Testis (tissue), 3 donors: Measurements from ENCODE around the gene LRP8. TPM values are rescaled to one million over a fixed set of nuclear protein-coding genes. Genes with fewer than 3 reads are reported as not detected.

Experiments
- DNase-seq: peaks from one replicate; pipeline ENCODE4 v3.0.0-alpha.2; 2019
- H3K27ac ChIP-seq, 2 donors: fragments of 200-600 bp; sonication (generic); one replicate each; pipeline ENCODE4 v1.5.1; 2019
- H3K27me3 ChIP-seq: fragments of 200-600 bp; sonication (generic); one replicate; pipeline ENCODE4 v1.5.1; 2019
- H3K36me3 ChIP-seq: fragments of 200-600 bp; sonication (generic); one replicate; pipeline ENCODE4 v1.5.1; 2017; ENCODE audit warnings: low read depth; ENCODE audit errors: missing control alignments
- H3K4me1 ChIP-seq: fragments of 200-600 bp; sonication (generic); one replicate; pipeline ENCODE4 v1.5.1; 2019
- H3K4me3 ChIP-seq, 2 donors: fragments of 200-600 bp; sonication (generic); one replicate each; pipeline ENCODE4 v1.5.1; 2017 to 2019
- H3K9me3 ChIP-seq: fragments of 200-600 bp; sonication (generic); one replicate; pipeline ENCODE4 v1.5.1; 2017
- CTCF ChIP-seq, 3 experiments: fragments of 450-650 bp in 2 of 3; fragments of 200-600 bp in 1 of 3; sonication (generic) in 1 of 3; IDR thresholded peaks; one replicate each; pipeline ENCODE4 v1.5.1; 2016 to 2019; ENCODE audit warnings: antibody characterized with exemption in 3 of 3, mild to moderate bottlenecking in 2 of 3, moderate library complexity in 1 of 3
- POLR2A ChIP-seq: fragments of 450-650 bp; IDR thresholded peaks from one replicate; pipeline ENCODE4 v1.6.1; 2017; ENCODE audit warnings: antibody characterized with exemption, mild to moderate bottlenecking, moderate library complexity
- WGBS, 2 donors: methylation state at CpG; one replicate each; pipeline ENCODE4 v1.1.5; 2018; 5-methylcytosine and 5-hydroxymethylcytosine counted together
- intact Hi-C: fragments of 100-400 bp; cut with DNase I; formaldehyde crosslinking; loops from one replicate; pipeline ENCODE4 v1.15.1; 2023; ENCODE audit warnings: low total_unique reads
- polyA plus RNA-seq: library from polyadenylated mRNA; stranded (reverse); fragments of 350-450 nt; fragmentation: Illumina TruSeq; extraction: RNeasy Lipid Tissue Mini Kit (QIAGEN cat#74804); gene quantifications from one replicate; pipeline ENCODE4 v1.2.3, GENCODE V29; 2014; ENCODE audit warnings: low read depth, low replicate concordance; ENCODE audit not compliant: insufficient read depth
- total RNA-seq, 2 donors: library from RNA; depleted of rRNA; stranded (reverse); fragments of >200 nt; gene quantifications; one replicate each; pipeline ENCODE4 v1.2.3, GENCODE V29; 2016

The LRP8 gene
- total and polyA plus RNA-seq, 3 donors from 2014 or later = 64.3 to 253 (median 223) TPM

- Histone ChIP-seq H3K27ac (peak within 1 kb of the TSS; percentile 78 to 79), H3K27me3 (no peaks in the 10 kb centered on the region), H3K9me3 (no peaks in the 10 kb centered on the region), H3K4me1 (peaks cover 10% of the 10 kb centered on the region), H3K4me3 (peak within 1 kb of the TSS; percentile 90 to 99), H3K36me3 (no peaks in the 10 kb centered on the region)
- peak; percentile 96 for DNase-seq
- TF ChIP-seq POLR2A (no peak), CTCF (IDR thresholded peaks at IDR 0.05) (no peak)
- WGBS, 2 donors = 3 to 8% methylated on average over 31 to 64 of the region's 64 CpGs
- intact Hi-C loops = no loop called here
Observed at GRCh38 chr1:53238197-53239155, 89.4 kb downstream of the LRP8 start, which contains the start of gene MAGOH. Gene MAGOH (minus strand): TSS chr1:53238518. CDS start chr1:53238448, 70 bp downstream.

- H3K4me1 ChIP-seq = peaks cover 10% of the 10 kb centered on the region
- DNase-seq = no peak
- H3K36me3 ChIP-seq = no peaks in the 10 kb centered on the region
- TF ChIP-seq POLR2A (no peak), CTCF (IDR thresholded peaks at IDR 0.05) (no peak)
- peak overlapping the region; percentile 90 to 99 for H3K4me3 ChIP-seq
- peak overlapping the region; percentile 78 to 79 for H3K27ac ChIP-seq
- 24 to 32% methylated on average over 8 of the region's 8 CpGs for WGBS, 2 donors
- intact Hi-C loops = no loop called here
- H3K27me3 ChIP-seq = no peaks in the 10 kb centered on the region
- H3K9me3 ChIP-seq = no peaks in the 10 kb centered on the region
Observed at GRCh38 chr1:53237638-53238037, 90.2 kb downstream of the LRP8 start.

GRCh38 chr1:53220962-53221286 lies 106.9 kb downstream of the LRP8 start:
- TF ChIP-seq POLR2A = no peak
- no peak for TF ChIP-seq CTCF (IDR thresholded peaks at IDR 0.05)
- Histone ChIP-seq H3K4me1 (peaks cover 16% of the 10 kb centered on the region), H3K4me3 (peak overlapping the region; percentile 92 to 93), H3K27ac (peak overlapping the region; percentile 97 to 99), H3K27me3 (no peaks in the 10 kb centered on the region), H3K36me3 (no peaks in the 10 kb centered on the region), H3K9me3 (no peaks in the 10 kb centered on the region)
- no peak for DNase-seq
- 17 to 27% methylated on average over 3 of the region's 3 CpGs for WGBS, 2 donors
- intact Hi-C loops = no loop called here

GRCh38 chr1:53220171-53220961 lies 107.5 kb downstream of the LRP8 start, which contains the start of gene CZIB:
Gene CZIB (minus strand): TSS chr1:53220634. CDS start chr1:53220575, 59 bp downstream.
- H3K27me3 ChIP-seq = no peaks in the 10 kb centered on the region
- 1% methylated on average over 46 to 50 of the region's 61 CpGs for WGBS, 2 donors
- peak within 1 kb of the TSS; percentile 97 to 99 for H3K27ac ChIP-seq
- intact Hi-C loops = no loop called here
- DNase-seq = peak; percentile 94
- H3K4me1 ChIP-seq = peaks cover 16% of the 10 kb centered on the region
- H3K36me3 ChIP-seq = no peaks in the 10 kb centered on the region
- peak within 1 kb of the TSS; percentile 92 to 93 for H3K4me3 ChIP-seq
- TF ChIP-seq POLR2A (peak; percentile 72), CTCF (IDR thresholded peaks at IDR 0.05) (no peak)
- H3K9me3 ChIP-seq = no peaks in the 10 kb centered on the region
